ENCODE measurements around the gene CUL2. TPM values are rescaled to one million over a fixed set of nuclear protein-coding genes. Genes with fewer than 3 reads are reported as not detected.
"Not testable (repeated sequence)": the region's sequence is repeated elsewhere in the genome, so short reads cannot be mapped to it uniquely, and the experiment has no call there.

CUL2 gene
- total RNA-seq, 2 donors from 2014 or later: 15.5 to 17.3 TPM

GRCh38 chr10:35058686-35059085 is 31.5 kb downstream of the CUL2 start:
- peaks cover 46% of the 10 kb centered on the region for H3K36me3 ChIP-seq
- no peak for TF ChIP-seq CTCF (IDR thresholded peaks at IDR 0.05)
- no peaks in the 10 kb centered on the region for H3K27me3 ChIP-seq
- DNase-seq (ENCODE audit: low spot score): no peak
- H3K27ac ChIP-seq: no peak overlapping the region
- H3K9me3 ChIP-seq: no peaks in the 10 kb centered on the region
- no peaks in the 10 kb centered on the region for H3K4me1 ChIP-seq
- no peak overlapping the region for H3K4me3 ChIP-seq

GRCh38 chr10:35058134-35058533 is 32.0 kb downstream of the CUL2 start:
- peaks cover 46% of the 10 kb centered on the region for H3K36me3 ChIP-seq
- no peak for TF ChIP-seq CTCF (IDR thresholded peaks at IDR 0.05)
- no peak overlapping the region for H3K4me3 ChIP-seq
- no peaks in the 10 kb centered on the region for H3K9me3 ChIP-seq
- no peaks in the 10 kb centered on the region for H3K27me3 ChIP-seq
- H3K27ac ChIP-seq: no peak overlapping the region
- no peak for DNase-seq (ENCODE audit: low spot score)
- H3K4me1 ChIP-seq: no peaks in the 10 kb centered on the region

- H3K36me3 ChIP-seq: peaks cover 41% of the 10 kb centered on the region
Observed at GRCh38 chr10:35056686-35057085, 33.5 kb downstream of the CUL2 start.

DNA sequence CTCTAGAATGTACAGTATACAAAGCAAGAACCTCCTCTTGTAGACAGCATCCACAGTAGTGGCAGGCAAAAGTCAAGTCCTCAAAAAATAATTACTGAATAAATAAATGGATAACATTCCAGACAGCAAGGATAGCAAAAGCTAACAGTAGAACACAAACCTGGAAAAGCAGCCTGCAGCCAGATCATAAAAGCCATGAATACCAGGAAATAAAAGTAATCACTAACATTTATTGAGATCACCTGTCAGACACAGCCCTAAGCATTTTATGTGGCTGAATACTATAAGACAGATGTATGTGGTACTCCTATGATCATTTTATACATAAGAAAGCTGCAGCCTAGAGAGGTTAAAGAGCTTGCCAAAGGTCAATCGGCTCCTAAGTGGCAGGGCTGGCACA is 34.0 kb downstream of the CUL2 start:
- no peaks in the 10 kb centered on the region for H3K27me3 ChIP-seq
- no peaks in the 10 kb centered on the region for H3K9me3 ChIP-seq
- no peak overlapping the region for H3K27ac ChIP-seq
- no peak for TF ChIP-seq CTCF (IDR thresholded peaks at IDR 0.05)
- no peak for DNase-seq (ENCODE audit: low spot score)
- no peak overlapping the region for H3K4me3 ChIP-seq
- H3K4me1 ChIP-seq: no peaks in the 10 kb centered on the region
- H3K36me3 ChIP-seq: peaks cover 41% of the 10 kb centered on the region

More at GRCh38 chr10:35056686-35057085, 33.5 kb downstream of the CUL2 start:
- DNase-seq (ENCODE audit: low spot score): no peak
- Histone ChIP-seq H3K27me3 (no peaks in the 10 kb centered on the region), H3K27ac (no peak overlapping the region), H3K9me3 (no peaks in the 10 kb centered on the region), H3K4me1 (no peaks in the 10 kb centered on the region), H3K4me3 (no peak overlapping the region)
- no peak for TF ChIP-seq CTCF (IDR thresholded peaks at IDR 0.05)

DNA sequence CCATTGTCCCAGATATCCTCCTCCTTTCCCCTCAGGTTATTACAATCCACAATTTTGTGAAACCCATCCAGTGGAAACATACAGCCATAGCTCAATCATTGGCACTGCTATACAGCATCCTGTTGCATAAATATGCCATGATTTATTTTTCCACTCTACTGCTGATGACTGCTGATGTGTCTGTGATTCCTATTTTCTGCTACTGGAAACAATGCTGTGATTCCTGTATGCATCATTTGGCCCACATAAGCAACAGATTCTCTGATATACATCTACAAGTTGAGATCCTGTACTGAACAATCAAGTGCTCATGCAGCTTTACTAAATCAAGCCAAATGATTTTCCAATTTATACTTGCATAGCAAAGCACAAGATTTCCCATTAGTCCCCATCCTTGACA is 39.6 kb downstream of the CUL2 start:
- H3K9me3 ChIP-seq: no peaks in the 10 kb centered on the region
- peaks cover 21% of the 10 kb centered on the region for H3K36me3 ChIP-seq
- no peaks in the 10 kb centered on the region for H3K27me3 ChIP-seq
- no peak for TF ChIP-seq CTCF (IDR thresholded peaks at IDR 0.05)
- no peaks in the 10 kb centered on the region for H3K4me1 ChIP-seq
- DNase-seq (ENCODE audit: low spot score): no peak
- H3K4me3 ChIP-seq: no peak overlapping the region
- H3K27ac ChIP-seq: no peak overlapping the region

DNA sequence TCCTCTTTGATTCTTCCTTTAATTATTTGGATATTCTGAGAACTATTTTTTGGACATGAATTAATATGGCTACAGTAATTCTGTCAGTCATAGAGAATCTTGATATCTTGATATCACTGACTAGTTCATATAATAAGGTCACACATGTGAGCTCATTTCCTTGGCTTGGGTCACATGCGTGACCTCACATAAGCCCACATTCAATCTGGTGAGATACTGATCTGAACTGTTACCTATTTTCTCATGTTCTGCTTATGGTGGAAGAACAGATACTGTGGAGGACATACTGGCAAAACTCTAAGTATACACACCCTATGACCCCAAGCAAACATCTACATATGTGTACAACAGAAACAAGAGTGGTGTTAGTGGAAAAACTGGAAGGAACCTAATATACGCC is 44.1 kb downstream of the CUL2 start:
- H3K4me1 ChIP-seq: no peaks in the 10 kb centered on the region
- H3K27ac ChIP-seq: no peak overlapping the region
- no peaks in the 10 kb centered on the region for H3K27me3 ChIP-seq
- no peak for DNase-seq (ENCODE audit: low spot score)
- TF ChIP-seq CTCF (IDR thresholded peaks at IDR 0.05): no peak
- H3K9me3 ChIP-seq: no peaks in the 10 kb centered on the region
- H3K4me3 ChIP-seq: no peak overlapping the region
- peaks cover 29% of the 10 kb centered on the region for H3K36me3 ChIP-seq

- H3K36me3 ChIP-seq: peaks cover 36% of the 10 kb centered on the region
- H3K9me3 ChIP-seq; H3K27ac ChIP-seq; H3K4me3 ChIP-seq; DNase-seq (ENCODE audit: low spot score); H3K27me3 ChIP-seq; H3K4me1 ChIP-seq: not testable (repeated sequence)
Observed at GRCh38 chr10:35045275-35045674, 44.9 kb downstream of the CUL2 start.

All from right atrium auricular region (tissue), 2 donors.